ENCODE results near the gene TMEM247.

DNA sequence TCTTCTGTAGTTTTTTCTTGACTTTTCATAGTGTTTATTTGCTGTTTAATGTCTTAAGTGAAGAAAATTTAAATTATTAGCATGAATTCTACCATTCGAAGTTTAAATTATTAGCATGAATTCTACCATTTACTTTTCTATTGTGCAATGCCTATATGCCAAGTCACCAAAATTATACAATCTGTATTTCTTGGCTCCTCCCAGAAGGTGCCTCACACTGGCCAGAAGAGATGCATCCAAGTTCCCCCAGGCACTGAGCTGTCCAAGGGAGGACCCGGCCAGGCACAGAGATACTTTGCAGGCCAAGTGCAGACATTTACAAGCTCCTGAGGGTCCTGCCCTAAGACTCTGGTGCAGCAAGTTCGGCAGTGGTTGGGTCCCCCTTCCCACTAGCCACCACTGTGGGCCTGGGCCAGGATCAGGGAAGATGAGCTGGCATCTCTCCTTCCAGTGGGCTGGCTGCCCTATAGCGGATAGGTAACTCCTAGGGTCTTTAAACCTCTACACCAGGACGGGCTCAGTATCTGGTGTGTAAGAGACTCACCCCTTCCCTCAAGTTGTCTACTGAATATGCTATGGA, 31.3 kb downstream of the TMEM247 start:
- TF ChIP-seq, protein P1, sequence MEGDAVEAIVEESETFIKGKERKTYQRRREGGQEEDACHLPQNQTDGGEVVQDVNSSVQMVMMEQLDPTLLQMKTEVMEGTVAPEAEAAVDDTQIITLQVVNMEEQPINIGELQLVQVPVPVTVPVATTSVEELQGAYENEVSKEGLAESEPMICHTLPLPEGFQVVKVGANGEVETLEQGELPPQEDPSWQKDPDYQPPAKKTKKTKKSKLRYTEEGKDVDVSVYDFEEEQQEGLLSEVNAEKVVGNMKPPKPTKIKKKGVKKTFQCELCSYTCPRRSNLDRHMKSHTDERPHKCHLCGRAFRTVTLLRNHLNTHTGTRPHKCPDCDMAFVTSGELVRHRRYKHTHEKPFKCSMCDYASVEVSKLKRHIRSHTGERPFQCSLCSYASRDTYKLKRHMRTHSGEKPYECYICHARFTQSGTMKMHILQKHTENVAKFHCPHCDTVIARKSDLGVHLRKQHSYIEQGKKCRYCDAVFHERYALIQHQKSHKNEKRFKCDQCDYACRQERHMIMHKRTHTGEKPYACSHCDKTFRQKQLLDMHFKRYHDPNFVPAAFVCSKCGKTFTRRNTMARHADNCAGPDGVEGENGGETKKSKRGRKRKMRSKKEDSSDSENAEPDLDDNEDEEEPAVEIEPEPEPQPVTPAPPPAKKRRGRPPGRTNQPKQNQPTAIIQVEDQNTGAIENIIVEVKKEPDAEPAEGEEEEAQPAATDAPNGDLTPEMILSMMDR (IDR thresholded peaks at IDR 0.05): no peak
- TF ChIP-seq POLR2A (IDR thresholded peaks at IDR 0.05) (no peak), POLR2AphosphoS5 (IDR thresholded peaks at IDR 0.05; ENCODE audit: insufficient read depth in 1 of 2, low read depth in 1 of 2) (no peak)
